WTC11 (cell line): ENCODE data around the gene GAS2.

Experiments used
- AFF4 ChIP-seq: sonication (generic); formaldehyde crosslinking; IDR thresholded peaks from 2 replicates; pipeline ENCODE4 v1.8.1; 2023; ENCODE audit warnings: mild to moderate bottlenecking, missing genetic modification reagents, borderline replicate concordance
- ATF2 ChIP-seq: sonication (generic); formaldehyde crosslinking; IDR thresholded peaks from 2 replicates; pipeline ENCODE4 v1.8.1; 2022; ENCODE audit warnings: low read depth, missing genetic modification reagents, borderline replicate concordance
- ATF6 ChIP-seq: sonication (generic); formaldehyde crosslinking; IDR thresholded peaks from 2 replicates; pipeline ENCODE4 v1.8.1; 2023; ENCODE audit warnings: mild to moderate bottlenecking, missing genetic modification reagents
- CTCF ChIP-seq: fragments of 200-600 bp; IDR thresholded peaks from 2 replicates; pipeline ENCODE4 v1.8.0; 2022; ENCODE audit warnings: antibody characterized with exemption
- FOXP1 ChIP-seq: sonication (generic); formaldehyde crosslinking; IDR thresholded peaks from 2 replicates; pipeline ENCODE4 v1.8.0; 2022; ENCODE audit warnings: missing genetic modification reagents, mild to moderate bottlenecking, moderate library complexity, borderline replicate concordance
- GABPB1 ChIP-seq: sonication (generic); formaldehyde crosslinking; IDR thresholded peaks from 2 replicates; pipeline ENCODE4 v1.8.1; 2023; ENCODE audit warnings: mild to moderate bottlenecking, missing genetic modification reagents
- TEAD1 ChIP-seq: sonication (generic); formaldehyde crosslinking; IDR thresholded peaks from 2 replicates; pipeline ENCODE4 v1.8.0; 2022; ENCODE audit warnings: mild to moderate bottlenecking, missing genetic modification reagents
- USF1 ChIP-seq: sonication (generic); formaldehyde crosslinking; IDR thresholded peaks from 2 replicates; pipeline ENCODE4 v1.8.0; 2022; ENCODE audit warnings: mild to moderate bottlenecking, missing genetic modification reagents
- USF2 ChIP-seq: sonication (generic); formaldehyde crosslinking; IDR thresholded peaks from 2 replicates; pipeline ENCODE4 v1.8.1; 2023; ENCODE audit warnings: mild to moderate bottlenecking, missing genetic modification reagents, moderate library complexity
- ZBTB43 ChIP-seq: sonication (generic); formaldehyde crosslinking; IDR thresholded peaks from 2 replicates; pipeline ENCODE4 v1.8.1; 2023; ENCODE audit warnings: mild to moderate bottlenecking, missing genetic modification reagents
- ZMAT4 ChIP-seq: fragments of 250-450 bp; sonication (Bioruptor Pico); IDR thresholded peaks from 2 replicates; pipeline ENCODE4 v1.9.0; 2021; ENCODE audit warnings: mild to moderate bottlenecking

GRCh38 chr11:22779850-22780249 lies 113.4 kb downstream of the GAS2 start:
- TF ChIP-seq TEAD1 (CRISPR knock-in tag) (no peak), ATF6 (CRISPR knock-in tag) (no peak), CTCF (no peak), GABPB1 (CRISPR knock-in tag) (no peak), USF2 (CRISPR knock-in tag) (no peak), ZMAT4 (CRISPR knock-in tag) (no peak), FOXP1 (CRISPR knock-in tag) (no peak), USF1 (no peak), ATF2 (CRISPR knock-in tag) (no peak), ZBTB43 (CRISPR knock-in tag) (no peak), AFF4 (CRISPR knock-in tag) (no peak)
